ENCODE data around the gene ANGPT4. TPM values are rescaled to one million over a fixed set of nuclear protein-coding genes. Genes with fewer than 3 reads are reported as not detected.
"Not testable (repeated sequence)": the region's sequence is repeated elsewhere in the genome, so short reads cannot be mapped to it uniquely, and the experiment has no call there.

The ANGPT4 gene
- total RNA-seq, 1 donor from 2014 or later: 0.05 TPM

DNA sequence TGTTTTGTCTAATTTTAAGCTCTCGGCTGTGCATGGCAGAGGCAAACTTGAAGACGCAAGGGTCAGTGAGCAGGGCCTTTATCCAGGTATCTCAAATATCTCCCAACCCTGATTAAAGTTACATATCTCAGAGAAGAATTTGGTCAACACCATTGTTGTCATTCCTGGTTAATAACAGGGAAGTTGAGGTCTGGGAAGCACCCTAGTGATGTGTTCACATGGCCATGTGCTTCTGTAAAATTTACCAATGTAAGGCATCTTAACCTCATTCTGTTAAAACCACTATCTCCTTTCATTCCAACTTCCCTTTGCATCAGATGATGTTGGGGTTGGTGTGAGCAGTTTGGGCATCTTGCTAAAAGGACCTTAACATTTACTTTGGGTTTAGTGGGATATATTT lies 86.6 kb downstream of the ANGPT4 start:
- H3K4me3 ChIP-seq (ENCODE audit: insufficient read depth, low read depth, low read length): no peak overlapping the region
- peak; percentile 31 for DNase-seq (ENCODE audit: low read depth)
- no peak overlapping the region for H3K27ac ChIP-seq (ENCODE audit: low read depth, low read length)

DNA sequence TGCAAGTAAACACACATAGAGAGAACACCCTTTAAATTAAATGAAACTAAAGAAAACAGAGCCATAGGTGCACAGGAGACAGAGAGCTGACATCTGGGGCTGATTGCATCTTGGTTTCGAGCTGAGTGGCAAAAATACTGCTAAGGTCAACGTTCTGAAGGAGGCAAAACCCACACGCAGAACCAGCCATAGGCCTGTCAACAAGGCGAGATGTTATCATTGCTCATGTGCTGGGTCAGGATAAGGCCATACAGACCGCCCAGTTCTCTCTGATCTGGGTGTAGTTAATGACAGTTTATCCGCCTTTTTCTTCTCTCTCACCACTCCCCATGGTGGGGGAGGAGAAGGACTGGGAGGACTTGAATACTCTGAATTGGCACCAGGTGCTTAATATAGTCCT lies 87.1 kb downstream of the ANGPT4 start:
- H3K4me1 ChIP-seq (ENCODE audit: insufficient read depth, low read length): peaks cover under 1% of the 10 kb centered on the region
- Mint-ChIP-seq H3K4me1 (ENCODE audit: low read depth, unreplicated experiment) (peaks cover 2% of the 10 kb centered on the region), H3K4me3 (ENCODE audit: unreplicated experiment) (no peak overlapping the region), H3K27ac (ENCODE audit: unreplicated experiment) (no peak overlapping the region), H3K36me3 (ENCODE audit: low read depth, unreplicated experiment) (no peaks in the 10 kb centered on the region), H3K27me3 (ENCODE audit: low read depth, unreplicated experiment) (peaks cover 8% of the 10 kb centered on the region), H3K9me3 (ENCODE audit: unreplicated experiment) (peaks cover 5% of the 10 kb centered on the region)
- no peak overlapping the region for H3K4me2 ChIP-seq (ENCODE audit: low read length)
- H3K36me3 ChIP-seq (ENCODE audit: insufficient read depth, low read length): no peaks in the 10 kb centered on the region
- H3K79me2 ChIP-seq (ENCODE audit: insufficient read depth, low read length): peaks cover 2% of the 10 kb centered on the region
- no peaks in the 10 kb centered on the region for H4K20me1 ChIP-seq (ENCODE audit: insufficient read depth, low read length)
- DNase-seq (ENCODE audit: low read depth): no peak
- no peak overlapping the region for H3K9ac ChIP-seq (ENCODE audit: low read length)
- H2AFZ ChIP-seq (ENCODE audit: low read depth, low read length): no peak overlapping the region
- no peak overlapping the region for H3K27ac ChIP-seq (ENCODE audit: low read depth, low read length)
- no peaks in the 10 kb centered on the region for H3K9me3 ChIP-seq (ENCODE audit: insufficient read depth, low read depth, low read length)
- no peak for TF ChIP-seq EZH2 (IDR thresholded peaks at IDR 0.05; ENCODE audit: insufficient read depth, low read length)
- TF ChIP-seq, protein P1, sequence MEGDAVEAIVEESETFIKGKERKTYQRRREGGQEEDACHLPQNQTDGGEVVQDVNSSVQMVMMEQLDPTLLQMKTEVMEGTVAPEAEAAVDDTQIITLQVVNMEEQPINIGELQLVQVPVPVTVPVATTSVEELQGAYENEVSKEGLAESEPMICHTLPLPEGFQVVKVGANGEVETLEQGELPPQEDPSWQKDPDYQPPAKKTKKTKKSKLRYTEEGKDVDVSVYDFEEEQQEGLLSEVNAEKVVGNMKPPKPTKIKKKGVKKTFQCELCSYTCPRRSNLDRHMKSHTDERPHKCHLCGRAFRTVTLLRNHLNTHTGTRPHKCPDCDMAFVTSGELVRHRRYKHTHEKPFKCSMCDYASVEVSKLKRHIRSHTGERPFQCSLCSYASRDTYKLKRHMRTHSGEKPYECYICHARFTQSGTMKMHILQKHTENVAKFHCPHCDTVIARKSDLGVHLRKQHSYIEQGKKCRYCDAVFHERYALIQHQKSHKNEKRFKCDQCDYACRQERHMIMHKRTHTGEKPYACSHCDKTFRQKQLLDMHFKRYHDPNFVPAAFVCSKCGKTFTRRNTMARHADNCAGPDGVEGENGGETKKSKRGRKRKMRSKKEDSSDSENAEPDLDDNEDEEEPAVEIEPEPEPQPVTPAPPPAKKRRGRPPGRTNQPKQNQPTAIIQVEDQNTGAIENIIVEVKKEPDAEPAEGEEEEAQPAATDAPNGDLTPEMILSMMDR (IDR thresholded peaks at IDR 0.05; ENCODE audit: insufficient read depth, low read depth, low read length): no peak
- no peak overlapping the region for H3K4me3 ChIP-seq (ENCODE audit: insufficient read depth, low read depth, low read length)
- H3K27me3 ChIP-seq (ENCODE audit: insufficient read depth, low read length): no peaks in the 10 kb centered on the region
- no peak for FAIRE-seq

More for the DNA sequence above, 86.6 kb downstream of the ANGPT4 start:
- Histone ChIP-seq H4K20me1 (ENCODE audit: insufficient read depth, low read length) (no peaks in the 10 kb centered on the region), H3K9ac (ENCODE audit: low read length) (no peak overlapping the region), H3K27me3 (ENCODE audit: insufficient read depth, low read length) (no peaks in the 10 kb centered on the region), H3K9me3 (ENCODE audit: insufficient read depth, low read depth, low read length) (no peaks in the 10 kb centered on the region), H2AFZ (ENCODE audit: low read depth, low read length) (no peak overlapping the region), H3K4me2 (ENCODE audit: low read length) (no peak overlapping the region), H3K4me1 (ENCODE audit: insufficient read depth, low read length) (peaks cover 7% of the 10 kb centered on the region), H3K79me2 (ENCODE audit: insufficient read depth, low read length) (peaks cover 8% of the 10 kb centered on the region), H3K36me3 (ENCODE audit: insufficient read depth, low read length) (no peaks in the 10 kb centered on the region)
- H3K36me3 Mint-ChIP-seq (ENCODE audit: low read depth, unreplicated experiment): no peaks in the 10 kb centered on the region
- H3K27me3 Mint-ChIP-seq (ENCODE audit: low read depth, unreplicated experiment): peaks cover 12% of the 10 kb centered on the region
- no peak overlapping the region for H3K4me3 Mint-ChIP-seq (ENCODE audit: unreplicated experiment)
- no peak for FAIRE-seq
- no peak overlapping the region for H3K27ac Mint-ChIP-seq (ENCODE audit: unreplicated experiment)
- peaks cover 5% of the 10 kb centered on the region for H3K9me3 Mint-ChIP-seq (ENCODE audit: unreplicated experiment)
- peaks cover 2% of the 10 kb centered on the region for H3K4me1 Mint-ChIP-seq (ENCODE audit: low read depth, unreplicated experiment)
- no peak for TF ChIP-seq EZH2 (IDR thresholded peaks at IDR 0.05; ENCODE audit: insufficient read depth, low read length)
- TF ChIP-seq, protein P1 (IDR thresholded peaks at IDR 0.05; ENCODE audit: insufficient read depth, low read depth, low read length): no peak

DNA sequence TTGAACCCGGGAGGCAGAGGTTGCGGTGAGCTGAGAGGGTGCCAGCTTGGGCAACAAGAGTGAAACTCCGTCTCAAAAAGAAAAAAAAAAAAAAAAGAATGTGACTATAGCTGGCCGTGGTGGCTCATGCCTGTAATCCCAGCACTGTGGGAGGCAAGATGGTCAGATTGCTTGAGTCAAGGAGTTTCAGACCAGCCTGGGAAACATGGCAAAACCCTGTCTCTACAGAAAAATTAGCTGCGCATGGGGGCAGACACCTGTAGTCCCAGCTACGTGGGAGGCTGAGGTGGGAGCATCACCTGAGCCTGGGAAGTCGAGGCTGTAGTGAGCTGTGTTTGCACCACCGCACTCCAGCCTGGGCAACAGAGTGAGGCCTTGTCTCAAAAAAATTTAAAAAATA lies 88.2 kb downstream of the ANGPT4 start:
- H3K9me3 Mint-ChIP-seq (ENCODE audit: unreplicated experiment); H4K20me1 ChIP-seq (ENCODE audit: insufficient read depth, low read length); H3K4me1 Mint-ChIP-seq (ENCODE audit: low read depth, unreplicated experiment); H3K36me3 ChIP-seq (ENCODE audit: insufficient read depth, low read length); H3K4me1 ChIP-seq (ENCODE audit: insufficient read depth, low read length); H3K4me3 ChIP-seq (ENCODE audit: insufficient read depth, low read depth, low read length); H3K79me2 ChIP-seq (ENCODE audit: insufficient read depth, low read length); H3K27ac ChIP-seq (ENCODE audit: low read depth, low read length); H3K27ac Mint-ChIP-seq (ENCODE audit: unreplicated experiment); H3K36me3 Mint-ChIP-seq (ENCODE audit: low read depth, unreplicated experiment); FAIRE-seq; H3K9ac ChIP-seq (ENCODE audit: low read length); H3K4me2 ChIP-seq (ENCODE audit: low read length); DNase-seq (ENCODE audit: low read depth); H3K27me3 ChIP-seq (ENCODE audit: insufficient read depth, low read length); H2AFZ ChIP-seq (ENCODE audit: low read depth, low read length); H3K4me3 Mint-ChIP-seq (ENCODE audit: unreplicated experiment); H3K9me3 ChIP-seq (ENCODE audit: insufficient read depth, low read depth, low read length): not testable (repeated sequence)
- H3K27me3 Mint-ChIP-seq (ENCODE audit: low read depth, unreplicated experiment): peaks cover 11% of the 10 kb centered on the region

Measured in astrocyte (in vitro differentiated cells and primary cell).